COR-L47 (cell line): ENCODE results near the gene UBE2R2.
A peak's percentile ranks its signal among the peaks of the same experiment; 100 is the strongest.
"Not testable (repeated sequence)": the region's sequence is repeated elsewhere in the genome, so short reads cannot be mapped to it uniquely, and the experiment has no call there.

ENCODE experiments used
- DNase-seq: peaks from one replicate; lab custom pipeline; 2025; lab: John Stamatoyannopoulos, UW

The UBE2R2 gene, protein sequence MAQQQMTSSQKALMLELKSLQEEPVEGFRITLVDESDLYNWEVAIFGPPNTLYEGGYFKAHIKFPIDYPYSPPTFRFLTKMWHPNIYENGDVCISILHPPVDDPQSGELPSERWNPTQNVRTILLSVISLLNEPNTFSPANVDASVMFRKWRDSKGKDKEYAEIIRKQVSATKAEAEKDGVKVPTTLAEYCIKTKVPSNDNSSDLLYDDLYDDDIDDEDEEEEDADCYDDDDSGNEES

DNA sequence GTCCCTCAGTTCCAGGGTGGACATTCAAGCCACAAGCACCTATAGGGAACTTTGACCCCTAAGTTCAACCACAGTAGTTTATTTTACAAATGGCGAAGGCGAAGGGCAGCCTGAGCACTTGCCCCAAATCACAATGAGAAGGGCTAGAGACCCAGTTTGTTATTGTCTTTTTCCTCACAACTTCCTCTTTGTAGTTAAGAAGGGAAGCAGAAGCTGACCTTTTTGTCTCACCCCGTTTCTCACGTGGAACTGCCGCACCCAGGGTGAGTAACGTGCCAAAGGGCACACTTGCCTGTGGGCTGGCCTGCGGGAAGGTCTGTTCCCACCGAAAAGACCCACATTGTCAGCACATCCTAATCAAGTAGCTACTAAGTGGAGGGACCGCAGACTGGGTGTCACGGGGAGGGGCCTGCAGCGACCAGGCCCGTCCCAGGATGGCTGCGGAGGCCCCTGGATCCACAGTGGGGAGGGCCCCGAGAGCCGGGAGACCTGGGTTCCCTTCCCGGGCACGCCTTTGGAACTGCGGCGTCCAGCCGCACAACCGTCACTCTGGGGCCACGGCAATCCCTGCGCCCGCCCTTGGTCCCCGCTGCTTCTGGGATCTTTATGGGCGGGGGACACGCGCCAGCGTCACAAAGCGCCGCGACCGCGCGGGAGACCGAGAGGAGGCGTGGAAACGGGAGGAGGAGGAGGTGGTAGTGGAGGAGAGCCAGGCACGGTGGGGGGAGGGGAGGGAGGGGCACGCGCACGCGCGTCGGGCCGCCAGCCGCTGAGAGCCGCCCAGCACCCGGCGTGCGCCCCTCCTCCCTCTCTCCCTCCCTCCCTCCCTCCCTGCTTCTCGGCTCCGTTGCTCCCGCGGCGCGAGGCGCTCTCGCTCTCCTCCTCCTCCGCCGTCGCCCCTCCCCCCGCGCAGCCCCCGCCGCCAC, at the start of gene UBE2R2:
UBE2R2 (plus strand) TSS at position 834 of the 926 bp plus-strand sequence. CDS start 598 bp downstream, outside the sequence.
- DNase-seq: peak; percentile 92

DNA sequence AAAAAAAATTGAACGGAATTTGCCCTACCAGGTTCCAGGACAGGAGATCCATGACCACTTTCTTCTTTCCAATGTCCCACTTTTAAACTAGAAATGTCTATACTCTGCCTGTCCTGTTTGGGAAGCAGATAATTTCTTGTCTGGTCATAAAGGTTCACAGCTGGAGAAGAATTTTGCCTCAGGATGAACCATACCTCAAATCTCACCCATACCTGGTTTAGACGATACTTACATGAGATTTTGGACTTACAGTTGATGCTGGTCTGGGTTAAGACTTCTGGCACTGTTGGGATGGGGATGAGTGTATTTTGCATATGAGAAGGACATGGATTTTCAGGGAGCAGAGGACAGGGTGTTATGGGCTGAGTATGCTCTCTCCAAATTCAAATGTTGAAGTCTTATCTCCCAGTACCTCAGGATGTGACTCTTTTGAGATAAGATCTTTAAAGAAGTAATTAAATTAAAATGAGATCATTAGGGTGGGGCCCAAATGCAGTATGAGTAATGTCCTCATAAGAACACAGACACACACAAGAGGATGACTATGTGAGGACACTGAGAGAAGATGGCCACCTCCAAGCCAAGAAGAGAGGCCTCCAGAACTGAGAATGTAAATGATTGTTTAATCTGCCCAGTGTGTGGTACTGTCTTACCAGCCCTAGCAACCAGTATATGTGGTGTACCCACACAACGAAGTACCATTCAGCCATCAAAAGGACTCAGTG, 46.6 kb upstream of the UBE2R2 start:
- not testable (repeated sequence) for DNase-seq

DNA sequence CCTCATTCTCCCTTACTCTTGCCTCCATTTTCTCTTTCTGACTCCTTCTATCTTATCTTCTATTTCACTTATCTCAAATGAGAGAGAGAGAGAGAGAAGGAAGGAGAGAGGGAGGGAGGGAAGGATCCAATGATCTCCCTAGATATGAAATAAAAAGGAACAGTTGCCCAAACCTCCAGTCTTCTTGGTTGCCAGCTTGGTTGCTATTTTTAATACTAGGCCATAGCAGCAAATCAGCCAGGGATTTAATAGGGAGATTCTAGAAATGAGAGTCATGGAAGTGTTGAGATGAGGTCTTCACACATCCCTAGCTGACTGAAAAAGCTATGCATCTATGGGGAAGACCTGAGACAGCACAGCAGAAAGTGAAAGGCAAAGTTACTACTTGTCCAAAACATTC, 43.8 kb upstream of the UBE2R2 start:
- DNase-seq: not testable (repeated sequence)

DNA sequence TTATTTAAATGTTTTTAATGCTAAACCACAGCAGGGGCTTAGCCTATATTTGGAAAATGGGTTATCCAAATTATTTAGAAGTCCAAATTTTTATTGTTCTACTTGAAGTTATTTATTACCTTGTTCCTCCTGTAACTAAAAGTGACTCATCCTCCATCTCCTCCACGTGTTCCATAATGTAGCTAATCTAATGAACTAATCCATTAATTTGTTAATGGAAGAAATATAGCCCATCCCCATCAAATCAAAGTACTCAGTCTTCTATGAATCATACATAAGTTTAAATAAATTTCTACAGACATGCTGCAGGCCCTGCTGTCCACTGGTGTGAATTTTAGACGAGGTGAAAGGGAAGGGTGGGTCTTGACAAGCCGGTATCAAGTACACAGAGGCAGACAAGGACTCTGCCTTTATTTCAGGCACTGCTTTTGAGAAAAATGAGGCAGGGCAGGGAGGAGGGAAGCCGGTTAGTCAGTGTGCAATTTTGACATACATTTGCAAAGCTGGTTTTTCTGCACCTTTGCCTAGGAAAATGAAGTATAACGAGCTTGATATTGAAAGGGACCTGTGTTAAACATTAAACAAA, 42.8 kb upstream of the UBE2R2 start:
- DNase-seq: not testable (repeated sequence)

DNA sequence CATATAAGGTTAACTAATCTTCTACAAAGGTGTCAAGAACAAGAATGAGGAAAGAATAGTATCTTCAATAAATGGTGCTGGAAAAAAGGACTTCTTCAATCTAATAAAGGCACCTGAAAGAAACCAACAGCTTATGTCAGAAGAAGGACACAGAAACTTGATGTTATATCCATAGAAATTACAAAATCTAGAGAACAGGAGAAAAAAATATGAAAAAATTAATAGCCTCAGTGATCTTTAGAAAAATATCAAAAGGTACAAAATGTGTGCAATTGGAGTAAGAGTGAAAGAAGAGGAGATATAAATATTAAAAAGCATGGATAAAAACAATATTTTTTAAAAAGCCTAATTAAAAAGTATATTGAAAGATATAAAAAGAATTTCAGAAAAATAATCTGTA, 40.4 kb upstream of the UBE2R2 start:
- DNase-seq: no peak

DNA sequence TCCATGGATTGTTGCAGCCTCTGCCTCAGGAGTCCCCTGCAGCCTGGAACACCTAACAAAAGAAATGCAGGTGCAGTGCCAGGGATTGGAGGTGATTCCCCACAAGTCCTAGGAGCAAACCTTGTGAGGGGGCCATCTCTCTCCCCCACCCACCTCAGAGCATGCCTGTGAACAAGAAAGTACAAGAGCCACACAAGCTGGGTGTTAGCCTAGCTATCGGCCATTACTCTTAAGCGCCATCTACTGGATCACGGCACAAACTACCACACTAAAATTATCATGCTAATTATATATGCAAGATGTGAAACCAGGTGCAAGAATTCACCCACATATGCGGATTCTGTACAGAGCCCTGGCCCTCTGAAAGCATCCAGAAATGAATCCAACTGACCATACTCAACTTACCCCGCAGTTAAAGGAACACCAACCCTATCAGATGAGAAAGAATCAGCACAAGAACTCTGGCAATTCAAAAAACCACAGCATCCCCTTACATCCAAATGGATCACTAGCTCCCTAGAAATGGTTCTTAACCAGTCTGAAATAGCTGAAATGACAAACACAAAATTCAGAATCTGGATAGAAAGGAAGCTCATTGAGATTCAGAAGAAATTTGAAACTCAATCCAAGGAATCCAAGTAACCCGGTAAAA, 38.1 kb upstream of the UBE2R2 start:
- DNase-seq: peak; percentile 65

DNA sequence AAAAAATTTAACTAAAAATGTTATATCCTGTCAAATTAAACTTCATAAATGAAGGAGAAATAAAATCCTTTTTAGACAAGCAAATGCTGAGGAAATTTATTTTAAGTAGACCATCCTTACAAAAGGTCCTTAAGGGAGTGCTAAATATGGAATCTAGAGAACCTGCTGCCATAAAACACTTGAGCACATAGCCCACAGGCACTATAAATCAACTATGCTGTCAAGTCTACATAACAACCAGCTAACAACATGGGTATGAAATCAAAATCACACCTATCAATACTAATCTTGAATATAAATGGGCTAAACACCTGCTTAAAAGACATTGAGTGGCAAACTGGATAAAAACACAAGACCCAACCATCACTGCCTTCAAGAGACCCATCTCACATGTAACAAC, 36.7 kb upstream of the UBE2R2 start:
- DNase-seq: no peak

DNA sequence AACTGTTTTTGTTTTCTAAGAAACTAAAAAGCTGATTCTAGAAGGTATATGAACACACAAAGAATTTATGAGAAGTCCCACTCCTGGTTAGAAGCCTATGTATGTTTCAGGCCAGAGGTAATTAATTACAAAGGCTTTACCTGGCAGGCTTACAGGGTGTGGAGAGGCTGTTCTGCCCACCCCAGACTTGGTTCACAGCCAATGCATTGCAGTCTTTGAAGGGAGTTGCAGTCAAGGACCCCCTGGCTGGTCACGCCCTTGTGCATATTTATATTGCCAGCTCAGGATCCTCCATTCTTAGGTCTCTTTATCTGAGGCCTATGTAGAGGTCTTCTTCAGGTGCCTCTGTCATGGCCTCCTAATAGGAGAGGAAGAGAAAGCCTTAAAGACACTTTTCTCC, 35.2 kb upstream of the UBE2R2 start:
- DNase-seq: no peak

DNA sequence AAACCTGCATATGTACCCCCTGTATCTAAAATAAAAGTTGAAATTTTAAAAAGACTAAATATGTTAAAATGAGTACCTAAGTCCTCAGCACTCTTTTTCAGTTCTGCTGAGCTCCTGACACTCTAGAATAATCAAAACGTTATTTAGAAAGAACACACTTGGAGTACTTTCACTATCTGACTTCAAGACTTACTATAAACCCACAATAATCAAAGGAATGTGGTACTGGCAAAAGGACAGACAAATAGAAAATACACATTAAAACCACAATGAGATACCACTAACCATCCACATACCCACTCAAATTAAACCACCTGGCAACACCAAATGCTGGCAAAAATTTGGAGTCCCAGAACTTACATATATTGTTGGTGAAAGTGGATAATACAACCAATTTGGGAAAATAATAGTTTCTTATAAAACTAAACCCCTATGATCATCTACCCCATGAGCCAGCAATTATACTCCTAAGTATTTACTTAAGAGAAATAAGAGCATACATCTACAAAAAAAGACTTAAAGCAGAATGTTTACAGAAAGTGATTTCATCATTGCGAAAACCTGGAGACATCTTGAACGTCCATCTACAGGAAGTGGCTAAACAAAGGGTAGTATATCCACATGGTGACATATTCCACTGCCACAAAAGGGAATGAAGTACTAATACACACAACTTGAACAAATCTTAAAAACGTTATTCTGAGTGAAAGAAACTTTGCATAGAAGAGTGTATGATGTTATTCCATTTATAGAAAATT, 34.4 kb upstream of the UBE2R2 start:
- DNase-seq: no peak

DNA sequence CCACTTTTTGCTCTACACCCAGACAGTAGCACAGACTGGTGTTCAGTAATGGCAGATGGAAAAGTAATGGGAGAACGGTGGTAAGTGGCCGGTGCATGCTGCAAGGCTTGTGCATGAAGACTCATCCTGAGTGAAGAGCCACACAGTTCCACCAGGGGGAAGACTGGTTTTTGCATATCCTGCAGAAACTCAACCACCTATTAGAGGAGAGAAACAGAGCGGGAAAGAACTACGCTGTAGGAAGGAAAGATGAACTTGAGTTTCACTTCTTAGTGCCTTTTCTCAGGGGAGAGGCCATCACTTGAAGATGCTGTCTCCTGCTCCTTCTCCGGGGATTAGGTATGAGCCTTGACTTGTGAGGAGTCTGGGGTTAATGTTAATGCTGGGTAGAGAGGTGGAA, 31.0 kb upstream of the UBE2R2 start:
- DNase-seq: no peak

DNA sequence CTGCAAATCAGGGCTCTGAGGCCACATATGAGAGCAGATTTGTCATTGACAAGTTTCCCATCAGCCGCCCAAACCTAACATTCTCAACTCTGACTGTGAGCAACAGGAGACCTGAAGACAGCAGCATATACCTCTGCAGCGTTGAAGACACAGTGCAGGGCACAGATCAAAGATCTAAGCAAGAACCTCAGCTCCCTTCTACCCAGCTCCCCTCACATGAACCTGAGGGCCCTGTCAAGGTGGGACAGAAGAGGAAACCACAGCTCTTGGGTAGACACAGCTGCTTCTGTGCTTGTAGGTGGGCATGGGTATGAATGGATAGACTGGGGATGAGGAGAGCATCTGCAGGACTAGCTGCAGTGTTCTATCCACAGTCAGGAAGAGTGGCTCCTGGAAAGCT, 30.3 kb upstream of the UBE2R2 start:
- DNase-seq: no peak

DNA sequence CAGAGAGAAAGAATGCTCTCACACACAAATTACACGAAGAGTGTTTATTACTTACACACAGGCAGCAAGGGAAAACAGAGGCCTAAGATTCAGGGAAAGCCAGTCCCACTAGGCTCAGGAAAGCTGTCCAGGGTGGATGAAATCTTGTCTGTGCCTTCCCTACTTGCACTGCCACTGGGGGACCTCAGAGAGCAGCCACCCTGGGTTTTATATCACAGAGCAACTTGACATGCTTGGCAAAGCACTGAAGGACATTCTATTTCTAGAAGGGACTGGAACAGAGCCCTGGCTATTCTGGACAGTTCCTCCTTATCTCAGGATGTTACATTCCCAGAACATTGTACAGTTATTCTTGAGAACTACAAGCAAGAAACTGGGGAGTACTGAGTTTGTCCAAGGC, 29.1 kb upstream of the UBE2R2 start:
- no peak for DNase-seq

DNA sequence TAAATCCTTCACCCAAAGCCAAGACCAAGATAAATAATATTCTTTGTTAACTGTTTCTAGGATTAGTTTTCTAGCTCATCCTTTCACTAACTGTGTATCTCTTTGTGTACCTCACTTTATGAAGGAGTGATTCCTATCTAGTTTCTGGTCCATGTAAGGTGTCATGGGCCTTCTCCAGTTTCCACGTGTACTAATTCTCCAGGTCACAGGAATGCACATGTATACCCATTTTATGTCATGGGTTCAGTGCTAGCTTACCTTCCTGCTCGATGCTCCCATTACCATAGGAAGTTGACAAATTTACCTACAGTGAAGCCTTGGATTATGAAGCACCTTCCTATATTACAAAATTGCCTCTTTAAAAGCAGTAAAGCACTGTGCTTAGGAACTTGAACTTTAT, 27.5 kb upstream of the UBE2R2 start:
- not testable (repeated sequence) for DNase-seq

DNA sequence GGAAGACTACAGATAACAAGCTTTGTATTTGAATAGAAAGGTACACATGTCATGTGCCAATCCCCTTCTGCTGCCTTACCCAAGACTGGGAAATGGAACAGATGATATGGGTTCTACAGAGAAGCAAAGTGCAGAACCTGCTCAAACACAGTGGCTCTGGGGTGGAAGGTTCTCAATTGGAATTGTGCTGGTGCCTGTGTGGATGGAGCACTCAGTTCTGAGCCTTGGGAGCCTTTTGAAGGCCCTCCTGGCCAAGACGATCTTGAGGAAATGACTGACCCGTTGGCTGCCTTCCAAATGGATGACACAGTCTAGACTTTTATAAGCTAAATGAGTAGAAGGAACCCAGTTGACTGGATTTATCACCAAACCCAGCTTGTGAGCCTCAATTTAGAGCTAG, 25.8 kb upstream of the UBE2R2 start:
- no peak for DNase-seq

DNA sequence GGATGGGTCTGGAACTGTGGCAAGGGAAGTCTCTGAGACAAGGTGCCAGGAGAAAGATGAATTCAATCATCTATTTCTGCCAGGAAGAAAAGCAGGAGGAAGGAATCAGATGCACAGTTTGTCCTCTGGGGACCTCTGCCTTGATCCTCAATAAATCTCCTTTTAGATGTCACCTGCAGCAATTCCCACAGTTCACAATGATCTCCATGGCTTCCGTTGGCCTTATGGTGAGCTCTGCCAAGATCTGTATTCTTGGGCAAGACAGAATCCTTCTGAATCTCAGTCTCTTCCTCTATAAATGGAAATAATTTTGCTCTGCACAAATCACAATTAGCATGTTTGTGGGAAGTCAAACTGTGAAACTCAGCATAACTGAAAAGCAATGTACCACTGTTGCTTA, 23.5 kb upstream of the UBE2R2 start:
- DNase-seq: not testable (repeated sequence)

DNA sequence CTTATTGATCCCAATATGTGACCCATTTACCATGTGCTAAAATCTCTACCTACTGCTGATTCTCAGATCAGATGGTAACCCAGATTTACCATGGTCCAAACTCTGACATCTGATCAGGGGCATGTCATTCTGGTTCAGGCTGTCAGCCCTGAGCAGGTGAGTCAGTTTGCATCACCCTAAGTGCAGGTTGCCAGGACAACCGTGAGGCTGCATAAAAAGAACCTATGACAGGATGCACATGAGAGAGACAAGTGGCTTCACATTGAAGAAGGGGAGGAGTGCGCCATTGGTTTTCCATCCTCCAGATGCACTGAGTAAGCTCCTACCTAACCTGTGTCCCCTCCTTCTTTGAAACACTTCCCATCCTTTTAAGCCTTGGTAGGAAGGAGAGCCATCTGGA, 22.4 kb upstream of the UBE2R2 start:
- peak; percentile 13 for DNase-seq

DNA sequence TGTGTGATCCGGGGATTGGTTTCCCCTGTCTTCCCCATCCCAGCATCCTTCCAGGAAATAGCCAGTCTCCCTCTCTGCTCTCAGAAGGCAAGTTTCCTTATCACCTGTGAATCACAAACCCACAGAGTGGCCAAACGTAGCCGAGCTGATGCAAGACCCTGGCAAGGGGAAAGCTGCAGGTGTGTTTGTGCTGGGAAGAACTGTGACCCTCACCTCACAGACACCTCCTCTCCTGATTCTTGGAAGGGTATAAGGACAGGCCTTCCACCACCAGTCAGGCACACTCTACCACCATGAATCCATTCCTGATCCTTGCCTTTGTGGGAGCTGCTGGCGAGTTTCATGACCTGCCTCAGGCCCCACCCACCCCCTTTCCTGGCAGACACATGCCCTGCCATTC, 21.7 kb upstream of the UBE2R2 start, which contains the start of gene PRSS3:
PRSS3 (plus strand) TSS at position 281 of the 400 bp plus-strand sequence; CDS start at position 294, 13 bp downstream.
- no peak for DNase-seq

DNA sequence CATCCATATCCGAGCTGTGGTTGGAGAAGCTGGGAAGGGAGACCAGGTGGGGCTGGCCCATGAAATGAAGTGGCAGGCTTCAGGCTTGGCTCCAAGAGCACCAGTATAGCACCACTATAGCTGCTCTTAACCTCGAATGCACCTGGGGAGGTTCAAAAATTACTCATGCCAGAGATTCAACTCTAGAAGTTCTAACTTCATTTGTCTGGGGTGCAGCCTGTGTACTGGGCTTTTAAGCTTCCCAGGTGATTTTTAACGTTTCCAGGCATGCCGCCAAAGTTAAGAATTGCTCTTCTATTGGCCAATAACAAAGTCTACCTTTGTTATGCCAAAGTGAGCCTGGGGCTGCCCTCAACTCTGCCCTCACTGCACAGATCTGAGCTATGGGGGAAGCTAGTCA, 21.1 kb upstream of the UBE2R2 start:
- no peak for DNase-seq

DNA sequence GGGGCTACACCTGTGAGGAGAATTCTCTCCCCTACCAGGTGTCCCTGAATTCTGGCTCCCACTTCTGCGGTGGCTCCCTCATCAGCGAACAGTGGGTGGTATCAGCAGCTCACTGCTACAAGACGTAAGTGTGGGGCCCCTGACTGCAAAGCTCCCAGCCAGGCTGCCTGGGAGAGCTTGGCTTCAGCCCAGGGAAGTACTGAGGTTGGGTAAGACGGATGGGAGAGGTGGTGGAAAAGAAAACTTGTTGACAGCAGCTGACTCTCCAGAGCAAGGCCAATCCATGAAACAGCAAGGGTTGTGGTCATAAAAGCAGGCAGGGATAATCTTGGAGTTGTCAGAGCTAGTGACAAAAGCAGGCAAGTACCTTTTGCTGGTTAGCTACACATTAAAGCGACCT, 20.3 kb upstream of the UBE2R2 start:
- DNase-seq: not testable (repeated sequence)

DNA sequence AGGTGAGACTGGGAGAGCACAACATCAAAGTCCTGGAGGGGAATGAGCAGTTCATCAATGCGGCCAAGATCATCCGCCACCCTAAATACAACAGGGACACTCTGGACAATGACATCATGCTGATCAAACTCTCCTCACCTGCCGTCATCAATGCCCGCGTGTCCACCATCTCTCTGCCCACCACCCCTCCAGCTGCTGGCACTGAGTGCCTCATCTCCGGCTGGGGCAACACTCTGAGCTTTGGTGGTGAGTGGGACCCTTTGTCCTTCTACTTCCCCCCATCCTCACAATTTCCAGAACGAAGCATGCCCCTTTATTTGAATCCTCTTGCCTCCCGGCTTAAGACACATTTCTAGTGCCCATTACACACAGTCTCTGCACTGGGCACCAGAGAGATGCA, 19.1 kb upstream of the UBE2R2 start:
- DNase-seq: no peak

DNA sequence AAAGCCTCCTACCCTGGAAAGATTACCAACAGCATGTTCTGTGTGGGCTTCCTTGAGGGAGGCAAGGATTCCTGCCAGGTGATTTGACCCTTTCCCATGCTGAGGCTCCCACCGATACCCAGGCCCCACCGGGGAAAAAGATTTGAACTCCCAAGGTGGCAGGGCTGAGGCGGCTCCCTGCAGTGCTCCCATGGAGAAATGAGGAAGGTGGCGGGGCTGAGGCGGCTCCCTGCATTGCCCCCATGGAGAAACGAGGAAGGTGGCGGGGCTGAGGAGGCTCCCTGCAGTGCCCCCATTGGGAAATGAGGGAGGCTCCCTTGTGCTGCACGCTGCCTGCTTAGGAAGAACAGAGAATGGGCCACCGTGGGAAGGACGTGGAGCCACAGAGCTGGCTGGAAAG, 18.4 kb upstream of the UBE2R2 start:
- no peak for DNase-seq
